SU-DHL-6 (cell line): ENCODE results near the gene SMARCA4.

Experiments
- CTCF ChIP-seq: fragments of 200-600 bp; sonication (generic); IDR thresholded peaks from one replicate; pipeline ENCODE4 v1.5.1; 2017; ENCODE audit warnings: antibody characterized with exemption, mild to moderate bottlenecking, low read length, moderate library complexity; ENCODE audit not compliant: insufficient read depth, poor library complexity, severe bottlenecking
- EZH2phosphoT487 ChIP-seq: fragments of 200-600 bp; sonication (generic), shearing (Covaris generic); conservative IDR thresholded peaks from 2 replicates; pipeline ENCODE4 v1.6.1; 2018; ENCODE audit warnings: mild to moderate bottlenecking, antibody characterized with exemption, low read length, moderate library complexity, mixed read lengths

GRCh38 chr19:11031421-11032070 lies 70.7 kb downstream of the SMARCA4 start:
- TF ChIP-seq CTCF (no peak), EZH2phosphoT487 (no peak)
